IMR-90 (cell line): ENCODE results near the gene MACF1. TPM values are rescaled to one million over a fixed set of nuclear protein-coding genes. Genes with fewer than 3 reads are reported as not detected.

Source experiments
- ATAC-seq: fragments of 200-7000 bp; cut with Tn5 transposase; 2 replicates; pipeline ENCODE4 v1.9.1; 2020; ENCODE audit warnings: low read depth, mild to moderate bottlenecking, moderate library complexity
- BruUV-seq: library from RNA; stranded (reverse); fragments of 400-500 nt; replicated peaks from 2 replicates; lab custom pipeline; 2021; lab: Mats Ljungman, UMichigan
- CTCF ChIA-PET: fragments of 300-600 bp; formaldehyde crosslinking; extraction: SDS; loops from one replicate; lab custom pipeline; 2021; ENCODE audit warnings: antibody characterized with exemption; lab: Yijun Ruan, JAX
- POLR2A ChIA-PET: fragments of 300-600 bp; sonication (Branson Sonifier 250); formaldehyde crosslinking; loops from one replicate; lab custom pipeline; 2022; ENCODE audit warnings: antibody characterized with exemption; ENCODE audit not compliant: unreplicated experiment; lab: Charles Lee
- DNase-seq: peaks from one replicate; pipeline ENCODE4 v3.0.0; 2013
- H2AFZ ChIP-seq: replicated peaks from 2 replicates; pipeline ENCODE3; 2013; ENCODE audit warnings: low read length, mild to moderate bottlenecking; ENCODE audit not compliant: poor library complexity
- H2AK5ac ChIP-seq: 2 replicates; pipeline ENCODE4 v1.6.1; 2013; ENCODE audit warnings: low read depth, low read length, inconsistent platforms
- H2AK9ac ChIP-seq: replicated peaks from 2 replicates; pipeline ENCODE3; 2013; ENCODE audit warnings: mild to moderate bottlenecking, low read depth, low read length, moderate library complexity; ENCODE audit not compliant: poor library complexity
- H2BK120ac ChIP-seq: 2 replicates; pipeline ENCODE4 v1.6.1; 2013; ENCODE audit warnings: low read depth, low read length, inconsistent platforms
- H2BK15ac ChIP-seq: 3 replicates; pipeline ENCODE4 v1.6.1; 2013; ENCODE audit warnings: low read depth, low read length, inconsistent platforms
- H2BK20ac ChIP-seq: 2 replicates; pipeline ENCODE4 v1.6.1; 2013; ENCODE audit warnings: low read depth, mild to moderate bottlenecking, inconsistent platforms, low read length, moderate library complexity
- H2BK5ac ChIP-seq: 2 replicates; pipeline ENCODE4 v1.6.1; 2013; ENCODE audit warnings: mild to moderate bottlenecking, low read depth, low read length, inconsistent platforms; ENCODE audit not compliant: poor library complexity, severe bottlenecking
- H3K14ac ChIP-seq: replicated peaks from 2 replicates; pipeline ENCODE4 v1.6.1; 2013; ENCODE audit warnings: low read depth, low read length, inconsistent platforms
- H3K18ac ChIP-seq: 2 replicates; pipeline ENCODE4 v1.6.1; 2013; ENCODE audit warnings: low read depth, low read length, control low read depth
- H3K23ac ChIP-seq: 2 replicates; pipeline ENCODE4 v1.6.1; 2013; ENCODE audit warnings: low read depth, low read length, inconsistent platforms
- H3K27ac ChIP-seq: 2 replicates; pipeline ENCODE4 v1.5.1; 2013; ENCODE audit warnings: mild to moderate bottlenecking, control low read depth, low read length; ENCODE audit not compliant: insufficient read depth
- H3K27me3 ChIP-seq: 2 replicates; pipeline ENCODE4 v1.6.1; 2013; ENCODE audit warnings: low read length; ENCODE audit not compliant: control insufficient read depth, insufficient read depth
- H3K36me3 ChIP-seq: 2 replicates; pipeline ENCODE4 v1.6.1; 2013; ENCODE audit warnings: low read length, mixed read lengths; ENCODE audit not compliant: control insufficient read depth, insufficient read depth
- H3K4ac ChIP-seq: 2 replicates; pipeline ENCODE4 v1.6.1; 2013; ENCODE audit warnings: low read depth, low read length, inconsistent platforms
- H3K4me1 ChIP-seq: 2 replicates; pipeline ENCODE4 v1.6.1; 2013; ENCODE audit warnings: low read length, mixed read lengths; ENCODE audit not compliant: control insufficient read depth, insufficient read depth
- H3K4me2 ChIP-seq: 2 replicates; pipeline ENCODE4 v1.6.1; 2013; ENCODE audit warnings: low read depth, mild to moderate bottlenecking, control low read depth, low read length, moderate library complexity
- H3K4me3 ChIP-seq: 2 replicates; pipeline ENCODE4 v1.5.1; 2013; ENCODE audit warnings: low read depth, mild to moderate bottlenecking, control low read depth, low read length, moderate library complexity; ENCODE audit not compliant: insufficient read depth
- H3K56ac ChIP-seq: 2 replicates; pipeline ENCODE4 v1.6.1; 2013; ENCODE audit warnings: low read length, inconsistent platforms; ENCODE audit not compliant: insufficient read depth; ENCODE audit errors: extremely low read depth
- H3K79me1 ChIP-seq, 2 experiments: 2 replicates each; pipeline ENCODE4 v1.6.1; 2013; ENCODE audit warnings: low read length in 2 of 2, inconsistent platforms in 1 of 2, low read depth in 1 of 2
- H3K9ac ChIP-seq: 2 replicates; pipeline ENCODE4 v1.6.1; 2013; ENCODE audit warnings: low read depth, low read length, control low read depth
- H3K9me1 ChIP-seq: 2 replicates; pipeline ENCODE4 v1.6.1; 2013; ENCODE audit warnings: low read length, inconsistent platforms; ENCODE audit not compliant: insufficient read depth
- H3K9me3 ChIP-seq: 2 replicates; pipeline ENCODE4 v1.6.1; 2013; ENCODE audit warnings: low read length; ENCODE audit not compliant: control insufficient read depth, insufficient read depth
- H4K20me1 ChIP-seq: 2 replicates; pipeline ENCODE4 v1.6.1; 2013; ENCODE audit warnings: low read length, inconsistent platforms; ENCODE audit not compliant: insufficient read depth
- H4K5ac ChIP-seq: 2 replicates; pipeline ENCODE4 v1.6.1; 2013; ENCODE audit warnings: mild to moderate bottlenecking, low read depth, low read length, control low read depth
- H4K8ac ChIP-seq, 2 experiments: 2 replicates each; pipeline ENCODE4 v1.6.1; 2013; ENCODE audit warnings: low read depth in 2 of 2, low read length in 2 of 2, control low read depth in 1 of 2, inconsistent platforms in 1 of 2
- H4K91ac ChIP-seq: 2 replicates; pipeline ENCODE4 v1.6.1; 2013; ENCODE audit warnings: low read depth, low read length, inconsistent platforms; ENCODE audit not compliant: insufficient read depth
- BHLHE40 ChIP-seq: fragments of 150-350 bp; IDR thresholded peaks from 2 replicates; pipeline ENCODE4 v1.6.1; 2016; ENCODE audit warnings: mild to moderate bottlenecking, low read depth, low read length
- CEBPB ChIP-seq: IDR thresholded peaks from 2 replicates; pipeline ENCODE4 v1.6.1; 2012; ENCODE audit warnings: low read depth, low read length, improper control_type of control experiment
- CHD1 ChIP-seq: IDR thresholded peaks from 2 replicates; pipeline ENCODE4 v1.6.1; 2012; ENCODE audit warnings: low read depth, low read length, improper control_type of control experiment
- CTCF ChIP-seq: conservative IDR thresholded peaks from 2 replicates; pipeline ENCODE4 v1.5.1; 2012; ENCODE audit warnings: mild to moderate bottlenecking, low read depth, low read length, improper control_type of control experiment
- ELK1 ChIP-seq: fragments of 150-350 bp; IDR thresholded peaks from 2 replicates; pipeline ENCODE4 v1.6.1; 2016; ENCODE audit warnings: low read depth, mild to moderate bottlenecking, low read length, moderate library complexity, borderline replicate concordance
- FOS ChIP-seq: fragments of 150-350 bp; IDR thresholded peaks from 2 replicates; pipeline ENCODE4 v1.6.1; 2016; ENCODE audit warnings: low read depth, low read length
- MAFK ChIP-seq: IDR thresholded peaks from 2 replicates; pipeline ENCODE4 v1.6.1; 2012; ENCODE audit warnings: low read depth, low read length, improper control_type of control experiment
- MAZ ChIP-seq: IDR thresholded peaks from 2 replicates; pipeline ENCODE4 v1.6.1; 2012; ENCODE audit warnings: low read depth, mild to moderate bottlenecking, low read length, improper control_type of control experiment, moderate library complexity, borderline replicate concordance
- MXI1 ChIP-seq: IDR thresholded peaks from 2 replicates; pipeline ENCODE4 v1.6.1; 2012; ENCODE audit warnings: low read depth, mild to moderate bottlenecking, low read length, moderate library complexity, borderline replicate concordance
- NFE2L2 ChIP-seq: fragments of 150-350 bp; IDR thresholded peaks from 2 replicates; pipeline ENCODE4 v1.6.1; 2016; ENCODE audit warnings: low read depth, mild to moderate bottlenecking, low read length
- POLR2A ChIP-seq: IDR thresholded peaks from 2 replicates; pipeline ENCODE4 v1.6.1; 2012; ENCODE audit warnings: mild to moderate bottlenecking, low read depth, low read length
- RAD21 ChIP-seq: IDR thresholded peaks from 2 replicates; pipeline ENCODE4 v1.6.1; 2012; ENCODE audit warnings: low read length, improper control_type of control experiment
- RCOR1 ChIP-seq: IDR thresholded peaks from 2 replicates; pipeline ENCODE4 v1.6.1; 2012; ENCODE audit warnings: mild to moderate bottlenecking, low read length, improper control_type of control experiment; ENCODE audit not compliant: insufficient replicate concordance
- RFX5 ChIP-seq: IDR thresholded peaks from 2 replicates; pipeline ENCODE4 v1.8.0; 2012; ENCODE audit warnings: low read depth, mild to moderate bottlenecking, low read length, moderate library complexity
- SMC3 ChIP-seq: fragments of 150-350 bp; IDR thresholded peaks from 2 replicates; pipeline ENCODE4 v1.6.1; 2016; ENCODE audit warnings: low read depth, mild to moderate bottlenecking, antibody characterized with exemption, low read length, moderate library complexity
- USF2 ChIP-seq: fragments of 150-350 bp; IDR thresholded peaks from 2 replicates; pipeline ENCODE4 v1.6.1; 2017; ENCODE audit warnings: mild to moderate bottlenecking, antibody characterized with exemption, low read length, low read depth
- WGBS, 2 experiments: methylation state at CpG; one replicate each; pipeline versions ENCODE4 v1.1.5 to v1.1.7; 2013; ENCODE audit warnings: missing lambda C conversion rate in 2 of 2; ENCODE audit not compliant: insufficient read length in 1 of 2; ENCODE audit errors: extremely low coverage in 2 of 2; 5-methylcytosine and 5-hydroxymethylcytosine counted together
- dilution Hi-C: fragments of 300-500 bp; cut with HindIII; formaldehyde crosslinking; loops from one replicate; pipeline ENCODE4 v1.14.3; 2018; ENCODE audit warnings: low sequenced_read_pairs; ENCODE audit not compliant: unreplicated experiment
- in situ Hi-C: fragments of 300-500 bp; cut with MboI; formaldehyde crosslinking; loops from 3 replicates; pipeline ENCODE4 v1.14.3; 2019; ENCODE audit warnings: low sequenced_read_pairs, inconsistent platforms, mixed read lengths
- intact Hi-C: fragments of 100-400 bp; cut with micrococcal nuclease; formaldehyde crosslinking; loops from 2 replicates; pipeline ENCODE4 v1.10.0; 2022
- polyA plus RNA-seq, 3 experiments: library from polyadenylated mRNA; depleted of rRNA; stranded (reverse); fragments of >200 nt; gene quantifications; 2 replicates each; pipeline ENCODE4 v1.2.3, GENCODE V29; 2012; ENCODE audit warnings: low replicate concordance in 1 of 3
- total RNA-seq: library from RNA; depleted of rRNA; stranded (reverse); fragments of >200 nt; gene quantifications from 2 replicates; pipeline ENCODE4 v1.2.3, GENCODE V29; 2012

MACF1 gene
- total and polyA plus RNA-seq, 2 of the 4 experiments (the other 2 are of a cell fraction) = 67.6 to 369 TPM

GRCh38 chr1:39446986-39447567, 242.6 kb downstream of the MACF1 start:
- Histone ChIP-seq H3K4me1 (peaks cover 7% of the 10 kb centered on the region), H2AK9ac (no peak overlapping the region), H3K23ac (no peak overlapping the region), H3K27ac (no peak overlapping the region), H3K36me3 (peaks cover 61% of the 10 kb centered on the region), H4K91ac (no peak overlapping the region), H3K14ac (no peak overlapping the region), H4K8ac (no peak overlapping the region), H2BK20ac (no peak overlapping the region), H4K20me1 (peaks cover 4% of the 10 kb centered on the region; the same call in 1 of the 2 replicates), H3K27me3 (no peaks in the 10 kb centered on the region), H2BK120ac (no peak overlapping the region), H3K9me3 (no peaks in the 10 kb centered on the region), H4K5ac (no peak overlapping the region), H2BK5ac (no peak overlapping the region), H3K56ac (no peak overlapping the region), H3K18ac (no peak overlapping the region), H3K4ac (no peak overlapping the region), H2BK15ac (no peak overlapping the region), H3K4me2 (no peak overlapping the region), H3K9ac (no peak overlapping the region), H3K9me1 (peaks cover 7% of the 10 kb centered on the region; the same call in 1 of the 2 replicates), H2AFZ (no peak overlapping the region), H3K79me1 (peaks cover 17 to 42% of the 10 kb centered on the region in 2 experiments), H3K4me3 (no peak overlapping the region), H2AK5ac (no peak overlapping the region)
- WGBS, 2 experiments = no CpG with 5 or more reads among the region's 5 CpGs
- dilution Hi-C loops = no loop called here
- no peak for TF ChIP-seq CHD1
- no peak for TF ChIP-seq MXI1
- TF ChIP-seq RCOR1 = no peak
- no peak for TF ChIP-seq RFX5
- TF ChIP-seq RAD21 = no peak
- TF ChIP-seq NFE2L2 = no peak
- TF ChIP-seq CTCF = no peak
- no peak for TF ChIP-seq USF2
- TF ChIP-seq ELK1 = no peak
- TF ChIP-seq CEBPB = no peak
- TF ChIP-seq FOS = no peak
- TF ChIP-seq MAFK = no peak
- no peak for TF ChIP-seq POLR2A
- no peak for TF ChIP-seq SMC3
- no peak for TF ChIP-seq BHLHE40
- no peak for TF ChIP-seq MAZ
- ChIA-PET POLR2A (no interaction called here), CTCF (interaction anchor here (0.6 to 1.4 kb wide), 2 partner anchors 9 to 36 kb away, joined by 3 to 5 read pairs; no protein-coding TSS in a partner anchor)
- BruUV-seq = no TSS peak
- DNase-seq (no peak), ATAC-seq (no peak)
- in situ Hi-C loops = no loop called here
- intact Hi-C loops = no loop called here
